Mesangial cell (primary cell): Measurements from ENCODE around the gene C11orf42. TPM values are rescaled to one million over a fixed set of nuclear protein-coding genes. Genes with fewer than 3 reads are reported as not detected.

Experiments used
- total RNA-seq: library from RNA; depleted of rRNA; stranded (reverse); fragments of >200 nt; gene quantifications from 2 replicates; pipeline ENCODE4 v1.2.3, GENCODE V29; 2015

C11orf42 gene
- total RNA-seq = not detected in 2 replicates

DNA sequence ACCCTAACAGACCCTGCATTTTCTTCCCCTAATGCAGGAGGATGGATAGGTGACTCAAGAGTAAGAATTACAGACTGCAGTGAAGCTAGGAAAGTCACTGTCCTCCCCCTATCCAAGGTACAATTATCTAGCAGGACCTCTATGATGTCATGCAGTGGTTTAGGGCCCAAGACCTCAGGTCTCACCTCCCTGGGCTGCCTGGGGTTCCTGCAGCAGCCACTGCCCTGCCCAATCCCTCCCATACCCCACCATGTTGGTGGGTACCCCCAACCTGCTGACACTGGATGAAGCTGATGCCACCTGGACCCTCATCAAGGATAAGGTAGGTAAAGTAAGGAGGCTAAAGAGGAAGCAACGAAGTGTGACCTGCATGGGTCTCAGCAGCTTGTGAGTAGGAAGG lies at the start of gene C11orf42:
Gene C11orf42 (plus strand): TSS at position 192 of the 400 bp plus-strand sequence. CDS start 59 bp downstream, at position 251.

GRCh38 chr11:6170226-6170625 lies 35.1 kb upstream of the C11orf42 start, which contains the start of gene OR52B2:
TSS of gene OR52B2 (minus strand) at chr11:6170326. CDS start at chr11:6170326, 0 bp downstream.

DNA sequence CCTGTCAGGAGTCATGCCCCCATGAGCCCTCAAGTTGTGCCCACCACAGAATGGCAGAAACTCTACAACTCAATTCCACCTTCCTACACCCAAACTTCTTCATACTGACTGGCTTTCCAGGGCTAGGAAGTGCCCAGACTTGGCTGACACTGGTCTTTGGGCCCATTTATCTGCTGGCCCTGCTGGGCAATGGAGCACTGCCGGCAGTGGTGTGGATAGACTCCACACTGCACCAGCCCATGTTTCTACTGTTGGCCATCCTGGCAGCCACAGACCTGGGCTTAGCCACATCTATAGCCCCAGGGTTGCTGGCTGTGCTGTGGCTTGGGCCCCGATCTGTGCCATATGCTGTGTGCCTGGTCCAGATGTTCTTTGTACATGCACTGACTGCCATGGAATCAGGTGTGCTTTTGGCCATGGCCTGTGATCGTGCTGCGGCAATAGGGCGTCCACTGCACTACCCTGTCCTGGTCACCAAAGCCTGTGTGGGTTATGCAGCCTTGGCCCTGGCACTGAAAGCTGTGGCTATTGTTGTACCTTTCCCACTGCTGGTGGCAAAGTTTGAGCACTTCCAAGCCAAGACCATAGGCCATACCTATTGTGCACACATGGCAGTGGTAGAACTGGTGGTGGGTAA lies 6.1 kb upstream of the C11orf42 start, which contains the start of gene OR52W1:
Gene OR52W1 (plus strand): TSS at position 51 of the 637 bp plus-strand sequence. CDS start 0 bp downstream, at position 51.

DNA sequence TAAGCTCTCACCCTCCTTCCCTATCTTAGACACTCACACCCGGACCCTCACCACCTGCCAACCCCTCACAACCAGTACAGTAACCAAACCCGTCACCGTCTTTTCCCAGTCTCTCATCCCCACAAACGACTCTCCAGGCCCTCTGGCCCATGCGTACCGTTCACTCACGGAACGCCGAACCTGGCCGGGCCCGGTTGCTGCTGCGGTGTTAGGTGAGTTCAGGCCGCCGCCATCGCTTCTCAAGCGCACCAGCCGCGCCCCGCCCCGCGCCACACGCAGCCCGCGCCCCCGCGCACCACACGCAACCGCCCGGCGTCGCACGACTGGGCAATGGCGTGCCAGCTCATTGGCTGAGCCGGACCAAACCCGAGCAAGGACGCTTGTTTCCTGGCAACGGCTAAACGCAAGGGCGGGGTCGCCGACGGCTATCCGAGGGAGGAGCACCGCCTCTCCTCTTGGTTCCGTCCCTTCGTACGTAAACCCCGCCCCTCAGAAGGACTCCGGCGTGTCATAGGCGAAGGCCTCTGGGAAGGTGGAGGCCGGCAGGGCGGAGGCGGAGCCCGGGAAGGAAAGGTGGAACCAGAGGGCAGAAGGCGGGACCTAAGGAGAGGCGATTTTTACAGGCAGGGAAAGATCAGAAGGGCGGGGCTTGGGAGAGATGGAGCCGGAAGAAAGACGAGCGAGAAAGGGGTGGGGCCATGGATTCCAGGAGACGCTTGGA lies 29.2 kb downstream of the C11orf42 start, which contains the start of gene FHIP1B:
Gene FHIP1B (minus strand): TSS at position 250 of the 721 bp plus-strand sequence. CDS start 10,120 bp downstream, outside the sequence.

DNA sequence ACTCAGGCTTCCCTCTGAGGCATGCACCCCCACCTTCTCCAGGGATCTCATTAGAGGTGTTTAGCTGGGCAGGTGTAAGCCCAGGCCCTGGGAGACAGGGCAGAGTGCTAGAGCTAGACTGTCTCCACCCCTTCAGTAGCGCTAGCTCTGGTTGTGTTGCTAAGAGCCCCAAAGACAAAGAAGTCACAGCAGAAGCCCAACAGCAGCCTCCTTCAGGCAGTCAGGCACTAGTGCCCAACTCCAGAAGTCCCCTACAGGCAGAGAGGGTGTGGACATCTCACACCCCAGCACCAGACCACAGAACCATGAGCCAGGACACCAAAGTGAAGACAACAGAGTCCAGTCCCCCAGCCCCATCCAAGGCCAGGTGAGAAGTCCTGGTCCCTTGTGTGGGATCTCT lies 33.5 kb downstream of the C11orf42 start, which contains the start of gene CNGA4:
Gene CNGA4 (plus strand): TSS at position 188 of the 400 bp plus-strand sequence. CDS start 118 bp downstream, at position 306.

Other genes starting within 250 kb of the C11orf42 start
- not detected in 2 replicates for gene OR56A5, start 237.1 kb upstream of the C11orf42 start, total RNA-seq
- gene OR52L1, start 218.6 kb upstream of the C11orf42 start, total RNA-seq = not detected in 2 replicates
- not detected in 2 replicates for gene OR56A4, start 198.6 kb upstream of the C11orf42 start, total RNA-seq
- not detected in 2 replicates for gene OR56A1, start 174.8 kb upstream of the C11orf42 start, total RNA-seq
- not detected in 2 replicates for gene OR56B4, start 97.9 kb upstream of the C11orf42 start, total RNA-seq
- gene OR52B2, start 35.2 kb upstream of the C11orf42 start, total RNA-seq = not detected in 2 replicates
- gene OR52W1, start 6.3 kb upstream of the C11orf42 start, total RNA-seq = not detected in 2 replicates
- gene FHIP1B, start 29.1 kb downstream of the C11orf42 start, total RNA-seq = 11.6 and 18.6 TPM in 2 replicates
- under 0.01 TPM in 1 of 2 replicates, not detected in the other for gene CNGA4, start 33.5 kb downstream of the C11orf42 start, total RNA-seq
- gene CCKBR, start 54.3 kb downstream of the C11orf42 start, total RNA-seq = 0.25 TPM in 1 of 2 replicates, not detected in the other
- gene CAVIN3, start 114.9 kb downstream of the C11orf42 start, total RNA-seq = 161 and 319 TPM in 2 replicates
- 38.3 and 91.0 TPM in 2 replicates for gene SMPD1, start 184.9 kb downstream of the C11orf42 start, total RNA-seq
- 35.7 and 57.2 TPM in 2 replicates for gene APBB1, start 213.5 kb downstream of the C11orf42 start, total RNA-seq
- gene HPX, start 235.4 kb downstream of the C11orf42 start, total RNA-seq = 0.38 and 0.65 TPM in 2 replicates